Neural progenitor cell (in vitro differentiated cells): ENCODE data around the gene NDRG3. TPM values are rescaled to one million over a fixed set of nuclear protein-coding genes. Genes with fewer than 3 reads are reported as not detected.

ENCODE experiments used
- DNase-seq: peaks from one replicate; pipeline ENCODE4 v3.0.0-alpha.2; 2016; ENCODE audit warnings: low spot score
- H2AFZ ChIP-seq: fragments of 200-600 bp; sonication (generic); replicated peaks from 2 replicates; pipeline ENCODE4 v1.6.1; 2016; ENCODE audit warnings: antibody characterized with exemption
- H3F3A ChIP-seq: fragments of 200-600 bp; sonication (generic); 2 replicates; pipeline ENCODE4 v1.6.1; 2016; ENCODE audit warnings: antibody characterized with exemption, low read depth
- H3K27ac ChIP-seq: fragments of 200-600 bp; sonication (generic); 2 replicates; pipeline ENCODE4 v1.5.1; 2016; ENCODE audit warnings: mild to moderate bottlenecking
- H3K27me3 ChIP-seq: fragments of 200-600 bp; sonication (generic); 2 replicates; pipeline ENCODE4 v1.6.1; 2016; ENCODE audit warnings: mild to moderate bottlenecking, moderate library complexity
- H3K36me3 ChIP-seq: fragments of 200-600 bp; sonication (generic); 2 replicates; pipeline ENCODE4 v1.5.1; 2016
- H3K4me1 ChIP-seq: fragments of 200-600 bp; sonication (generic); 2 replicates; pipeline ENCODE4 v1.6.1; 2016; ENCODE audit warnings: mixed run types
- H3K4me2 ChIP-seq: fragments of 200-600 bp; sonication (generic); 2 replicates; pipeline ENCODE4 v1.6.1; 2016
- H3K4me3 ChIP-seq: fragments of 200-600 bp; sonication (generic); 2 replicates; pipeline ENCODE4 v1.5.1; 2016
- H3K79me2 ChIP-seq: fragments of 200-600 bp; sonication (generic); 2 replicates; pipeline ENCODE4 v1.6.1; 2016; ENCODE audit warnings: low read depth
- H3K9ac ChIP-seq: fragments of 200-600 bp; sonication (generic); 2 replicates; pipeline ENCODE4 v1.6.1; 2016
- H3K9me3 ChIP-seq: fragments of 200-600 bp; sonication (generic); 2 replicates; pipeline ENCODE4 v1.5.1; 2016; ENCODE audit warnings: low read depth
- H4K20me1 ChIP-seq: fragments of 200-600 bp; sonication (generic); 2 replicates; pipeline ENCODE4 v1.6.1; 2016; ENCODE audit warnings: low read depth
- H3K27ac Mint-ChIP-seq: 3 replicates; pipeline ENCODE4 v1.8.0; 2021; ENCODE audit warnings: mixed read lengths
- H3K27me3 Mint-ChIP-seq: 2 replicates; pipeline ENCODE4 v1.8.0; 2022; ENCODE audit warnings: low read depth, mild to moderate bottlenecking, inconsistent platforms, moderate library complexity, mixed read lengths; ENCODE audit not compliant: insufficient read depth
- H3K36me3 Mint-ChIP-seq: 3 replicates; pipeline ENCODE4 v1.8.0; 2021; ENCODE audit warnings: mixed read lengths
- H3K4me1 Mint-ChIP-seq: 3 replicates; pipeline ENCODE4 v1.8.0; 2021; ENCODE audit warnings: mixed read lengths
- H3K4me3 Mint-ChIP-seq: 3 replicates; pipeline ENCODE4 v1.8.0; 2021; ENCODE audit warnings: mild to moderate bottlenecking, moderate library complexity, mixed read lengths
- H3K9me3 Mint-ChIP-seq: 3 replicates; pipeline ENCODE4 v1.8.0; 2020; ENCODE audit warnings: mixed read lengths
- EZH2 ChIP-seq: fragments of 200-600 bp; sonication (generic); IDR thresholded peaks from 2 replicates; pipeline ENCODE4 v1.6.1; 2017; ENCODE audit warnings: antibody characterized with exemption, mild to moderate bottlenecking, moderate library complexity
- EZH2phosphoT487 ChIP-seq: fragments of 200-600 bp; sonication (generic); IDR thresholded peaks from 2 replicates; pipeline ENCODE4 v1.6.1; 2017; ENCODE audit warnings: antibody characterized with exemption
- total RNA-seq: library from RNA; depleted of rRNA; stranded (reverse); fragments of >200 nt; gene quantifications from 2 replicates; pipeline ENCODE4 v1.2.3, GENCODE V29; 2015; ENCODE audit warnings: low replicate concordance
- TF ChIP-seq, protein P1 (sequence below): fragments of 200-600 bp; sonication (generic); IDR thresholded peaks from 2 replicates; pipeline ENCODE4 v1.5.1; 2017; ENCODE audit warnings: antibody characterized with exemption, mild to moderate bottlenecking

NDRG3 gene
- total RNA-seq = 23.8 and 25.3 TPM in 2 replicates

GRCh38 chr20:36745927-36746659 is at the start of gene NDRG3:
TSS of gene NDRG3 (minus strand) at chr20:36746090. CDS start at chr20:36721735, 24,355 bp downstream.
- peaks cover 5% of the 10 kb centered on the region for H4K20me1 ChIP-seq
- no peaks in the 10 kb centered on the region for H3K4me1 ChIP-seq
- no peaks in the 10 kb centered on the region for H3K36me3 ChIP-seq
- peak within 1 kb of the TSS; percentile 94 for H3K4me3 Mint-ChIP-seq
- no peaks in the 10 kb centered on the region for H3K9me3 Mint-ChIP-seq
- peaks cover 18% of the 10 kb centered on the region for H3F3A ChIP-seq
- H3K4me3 ChIP-seq = peak within 1 kb of the TSS; percentile 81
- peaks cover 6% of the 10 kb centered on the region for H3K27me3 Mint-ChIP-seq
- H3K27ac ChIP-seq = no peak within 1 kb of the TSS
- H3K27ac Mint-ChIP-seq = peak within 1 kb of the TSS; percentile 39
- peaks cover 20% of the 10 kb centered on the region for H3K4me1 Mint-ChIP-seq
- no peaks in the 10 kb centered on the region for H3K9me3 ChIP-seq
- peak within 1 kb of the TSS; percentile 92 for H3K4me2 ChIP-seq
- peaks cover 14% of the 10 kb centered on the region for H3K27me3 ChIP-seq
- H3K36me3 Mint-ChIP-seq = peaks cover 3% of the 10 kb centered on the region
- TF ChIP-seq EZH2 = no peak
- TF ChIP-seq, protein P1, sequence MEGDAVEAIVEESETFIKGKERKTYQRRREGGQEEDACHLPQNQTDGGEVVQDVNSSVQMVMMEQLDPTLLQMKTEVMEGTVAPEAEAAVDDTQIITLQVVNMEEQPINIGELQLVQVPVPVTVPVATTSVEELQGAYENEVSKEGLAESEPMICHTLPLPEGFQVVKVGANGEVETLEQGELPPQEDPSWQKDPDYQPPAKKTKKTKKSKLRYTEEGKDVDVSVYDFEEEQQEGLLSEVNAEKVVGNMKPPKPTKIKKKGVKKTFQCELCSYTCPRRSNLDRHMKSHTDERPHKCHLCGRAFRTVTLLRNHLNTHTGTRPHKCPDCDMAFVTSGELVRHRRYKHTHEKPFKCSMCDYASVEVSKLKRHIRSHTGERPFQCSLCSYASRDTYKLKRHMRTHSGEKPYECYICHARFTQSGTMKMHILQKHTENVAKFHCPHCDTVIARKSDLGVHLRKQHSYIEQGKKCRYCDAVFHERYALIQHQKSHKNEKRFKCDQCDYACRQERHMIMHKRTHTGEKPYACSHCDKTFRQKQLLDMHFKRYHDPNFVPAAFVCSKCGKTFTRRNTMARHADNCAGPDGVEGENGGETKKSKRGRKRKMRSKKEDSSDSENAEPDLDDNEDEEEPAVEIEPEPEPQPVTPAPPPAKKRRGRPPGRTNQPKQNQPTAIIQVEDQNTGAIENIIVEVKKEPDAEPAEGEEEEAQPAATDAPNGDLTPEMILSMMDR = no peak
- no peaks in the 10 kb centered on the region for H3K79me2 ChIP-seq
- no peak within 1 kb of the TSS for H3K9ac ChIP-seq
- H2AFZ ChIP-seq = peak within 1 kb of the TSS; percentile 91
- DNase-seq = peak; percentile 98

- peaks cover 5% of the 10 kb centered on the region for H3F3A ChIP-seq
- H3K4me1 ChIP-seq = peaks cover 4% of the 10 kb centered on the region
- no peak overlapping the region for H3K4me3 Mint-ChIP-seq
- H3K9me3 Mint-ChIP-seq = no peaks in the 10 kb centered on the region
- H4K20me1 ChIP-seq = peaks cover 3% of the 10 kb centered on the region
- no peak overlapping the region for H2AFZ ChIP-seq
- H3K36me3 ChIP-seq = no peaks in the 10 kb centered on the region
- no peak for DNase-seq
- H3K27ac ChIP-seq = no peak overlapping the region
- H3K79me2 ChIP-seq = peaks cover 17% of the 10 kb centered on the region
- H3K36me3 Mint-ChIP-seq = peaks cover 37% of the 10 kb centered on the region
- no peaks in the 10 kb centered on the region for H3K9me3 ChIP-seq
- no peak overlapping the region for H3K9ac ChIP-seq
- H3K4me3 ChIP-seq = no peak overlapping the region
- peaks cover 4% of the 10 kb centered on the region for H3K4me1 Mint-ChIP-seq
- TF ChIP-seq EZH2phosphoT487 (no peak), EZH2 (no peak)
- TF ChIP-seq, protein P1 = no peak
- H3K27me3 ChIP-seq = no peaks in the 10 kb centered on the region
- no peak overlapping the region for H3K27ac Mint-ChIP-seq
- H3K4me2 ChIP-seq = no peak overlapping the region
- H3K27me3 Mint-ChIP-seq = peaks cover 2% of the 10 kb centered on the region
Observed at GRCh38 chr20:36794116-36794474, 48.2 kb upstream of the NDRG3 start.

GRCh38 chr20:36793294-36794115 is 47.6 kb upstream of the NDRG3 start:
- H3K79me2 ChIP-seq = peaks cover 17% of the 10 kb centered on the region
- peaks cover 3% of the 10 kb centered on the region for H4K20me1 ChIP-seq
- Mint-ChIP-seq H3K4me1 (peaks cover 4% of the 10 kb centered on the region), H3K9me3 (no peaks in the 10 kb centered on the region), H3K27ac (no peak overlapping the region), H3K4me3 (no peak overlapping the region), H3K36me3 (peaks cover 36% of the 10 kb centered on the region), H3K27me3 (peaks cover 2% of the 10 kb centered on the region)
- H3K27me3 ChIP-seq = no peaks in the 10 kb centered on the region
- peaks cover 4% of the 10 kb centered on the region for H3K4me1 ChIP-seq
- H3K27ac ChIP-seq = no peak overlapping the region
- no peak overlapping the region for H3K9ac ChIP-seq
- H3K36me3 ChIP-seq = no peaks in the 10 kb centered on the region
- H2AFZ ChIP-seq = no peak overlapping the region
- H3K4me2 ChIP-seq = no peak overlapping the region
- H3F3A ChIP-seq = peaks cover 5% of the 10 kb centered on the region
- H3K4me3 ChIP-seq = no peak overlapping the region
- TF ChIP-seq, protein P1 = no peak
- TF ChIP-seq EZH2phosphoT487 (no peak), EZH2 (no peak)
- H3K9me3 ChIP-seq = no peaks in the 10 kb centered on the region
- DNase-seq = no peak
